ENCODE measurements around the gene SP8. TPM values are rescaled to one million over a fixed set of nuclear protein-coding genes. Genes with fewer than 3 reads are reported as not detected.

The SP8 gene
- total and polyA plus RNA-seq, 9 of the 15 experiments (the other 6 are each of a cell fraction or from before 2014, with no cell fraction given), result 0.04 to 1.2 (median 0.19) TPM

DNA sequence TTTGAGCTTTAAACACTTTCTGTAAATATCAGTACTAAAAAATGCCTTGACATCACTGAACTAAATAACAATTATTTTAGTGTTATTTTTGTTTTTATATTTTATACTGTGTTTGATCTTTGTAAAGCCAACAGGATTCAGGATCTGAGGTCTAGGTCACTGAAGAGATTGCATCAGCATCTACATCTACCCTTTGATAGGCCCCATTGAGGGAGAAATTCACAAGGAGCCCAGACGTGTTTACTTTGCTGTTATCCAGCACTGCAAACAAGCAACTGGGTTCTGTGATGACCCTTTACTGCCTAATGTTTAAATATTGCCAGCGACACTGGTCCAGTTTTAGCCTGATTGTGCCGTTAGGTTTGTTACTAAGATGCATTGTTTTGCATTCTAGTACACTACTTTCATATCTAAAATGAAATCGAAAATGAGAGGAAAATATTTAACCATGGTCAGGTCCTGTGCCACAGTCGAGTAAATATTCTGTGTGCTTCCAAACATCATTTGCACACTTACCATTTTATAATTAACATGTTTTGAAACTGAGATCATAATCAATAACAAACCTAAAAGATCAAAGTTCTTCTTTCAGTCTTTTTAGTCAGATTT is 48.7 kb downstream of the SP8 start:
- no peaks in the 10 kb centered on the region for H3K36me3 ChIP-seq (ENCODE audit: control insufficient read depth, insufficient read depth, low read length)
- no peak overlapping the region for H3K4me3 ChIP-seq
- H3K4me2 ChIP-seq (ENCODE audit: insufficient read depth, low read length), result no peak overlapping the region
- H3K4me1 ChIP-seq (replicated peaks in 1 of 2; ENCODE audit: control insufficient read depth in 2 of 2, insufficient read depth in 2 of 2, low read length in 2 of 2), result no peaks in the 10 kb centered on the region
- H3K27me3 ChIP-seq (ENCODE audit: control insufficient read depth in 2 of 2, insufficient read depth in 2 of 2, low read length in 2 of 2), result no peaks in the 10 kb centered on the region; a peak in 1 of 5 replicates
- H3K9me1 ChIP-seq (ENCODE audit: control insufficient read depth, insufficient read depth, low read length), result no peaks in the 10 kb centered on the region
- CTCF ChIA-PET (ENCODE audit: low intra/inter-chr PET ratio), result interaction anchor here (0.7 kb wide), 1 partner anchor 309 kb away, joined by 5 read pairs; no protein-coding TSS in a partner anchor
- POLR2A ChIA-PET, result interaction anchor here (0.8 kb wide), 1 partner anchor 10 kb away, joined by 4 read pairs; no protein-coding TSS in a partner anchor
- ATAC-seq (no peak), FAIRE-seq (no peak), DNase-seq (ENCODE audit: extremely low read depth in 1 of 4, low spot score in 3 of 4) (no peak)
- H2AFZ ChIP-seq (ENCODE audit: low read depth, low read length), result no peak overlapping the region
- no peak overlapping the region for H3K27ac ChIP-seq (ENCODE audit: extremely low read depth, low read depth, low read length)
- 0% methylated on average over 5 of the region's 5 CpGs for WGBS (ENCODE audit: insufficient coverage, low coverage, missing lambda C conversion rate)
- no TSS peak for BruUV-seq (replicated peaks)
- in situ Hi-C loops (cut with MboI) (no loop called here), intact Hi-C loops (cut with micrococcal nuclease) (no loop called here)
- no peak overlapping the region for H3K9ac ChIP-seq (ENCODE audit: insufficient read depth in 1 of 2, low read depth in 2 of 2, low read length in 2 of 2)
- no peaks in the 10 kb centered on the region for H3K79me2 ChIP-seq (ENCODE audit: control insufficient read depth, insufficient read depth, low read length)
- no peaks in the 10 kb centered on the region for H4K20me1 ChIP-seq (replicated peaks; ENCODE audit: control insufficient read depth, insufficient read depth, low read length)
- TF ChIP-seq ZFP36 (IDR thresholded peaks at IDR 0.05; ENCODE audit: low read depth, low read length, partially characterized antibody) (no peak), FOXJ2 (tag; IDR thresholded peaks at IDR 0.05) (peak; percentile 51; the same call in 1 of the 2 replicates)
- no peaks in the 10 kb centered on the region for H3K9me3 ChIP-seq (replicated peaks; ENCODE audit: control insufficient read depth, insufficient read depth, low read depth, low read length)

DNA sequence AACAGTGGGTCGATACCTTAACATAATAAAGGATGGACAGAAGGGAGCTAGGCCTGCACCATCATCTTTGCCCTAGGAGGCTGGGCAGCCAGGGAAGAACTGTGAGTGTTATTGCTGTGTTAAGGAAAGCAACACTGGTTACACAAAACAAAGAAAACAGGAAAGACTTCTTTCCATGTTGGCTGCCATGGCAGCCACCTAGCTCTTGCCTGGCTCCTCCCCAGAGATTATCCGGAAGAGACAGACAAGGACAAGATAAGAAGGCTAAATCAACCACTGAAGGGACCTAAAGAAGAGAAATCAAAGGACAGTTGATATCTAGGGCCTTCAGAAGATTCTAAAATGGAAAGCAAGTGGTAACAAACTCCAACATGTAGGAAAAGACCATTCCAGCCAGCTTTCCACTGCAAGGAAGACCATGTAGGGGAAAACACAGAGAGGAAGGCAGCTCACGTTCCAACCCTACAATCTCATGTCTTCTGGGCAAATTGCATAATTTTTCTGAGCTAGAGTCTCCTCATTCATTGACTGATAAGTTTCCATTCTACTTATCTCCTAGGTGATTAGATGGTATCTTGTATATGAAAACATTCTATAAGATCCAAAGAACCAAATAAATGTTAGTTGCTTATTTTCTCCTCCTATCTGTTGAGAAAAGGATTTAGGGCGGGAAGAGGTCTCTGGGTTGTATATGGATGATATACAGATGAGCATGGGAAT is 51.2 kb downstream of the SP8 start:
- no TSS peak for BruUV-seq (replicated peaks)
- Histone ChIP-seq H4K20me1 (replicated peaks; ENCODE audit: control insufficient read depth, insufficient read depth, low read length) (no peaks in the 10 kb centered on the region), H3K27me3 (ENCODE audit: control insufficient read depth in 2 of 2, insufficient read depth in 2 of 2, low read length in 2 of 2) (no peaks in the 10 kb centered on the region; a peak in 1 of 5 replicates), H3K9ac (ENCODE audit: insufficient read depth in 1 of 2, low read depth in 2 of 2, low read length in 2 of 2) (no peak overlapping the region), H3K27ac (ENCODE audit: extremely low read depth, low read depth, low read length) (no peak overlapping the region), H3K4me2 (ENCODE audit: insufficient read depth, low read length) (no peak overlapping the region), H3K4me3 (no peak overlapping the region), H3K4me1 (replicated peaks in 1 of 2; ENCODE audit: control insufficient read depth in 2 of 2, insufficient read depth in 2 of 2, low read length in 2 of 2) (no peaks in the 10 kb centered on the region), H3K9me1 (ENCODE audit: control insufficient read depth, insufficient read depth, low read length) (no peaks in the 10 kb centered on the region), H3K79me2 (ENCODE audit: control insufficient read depth, insufficient read depth, low read length) (no peaks in the 10 kb centered on the region), H3K9me3 (replicated peaks; ENCODE audit: control insufficient read depth, insufficient read depth, low read depth, low read length) (no peaks in the 10 kb centered on the region), H2AFZ (ENCODE audit: low read depth, low read length) (no peak overlapping the region), H3K36me3 (ENCODE audit: control insufficient read depth, insufficient read depth, low read length) (no peaks in the 10 kb centered on the region)
- no peak for DNase-seq (ENCODE audit: extremely low read depth in 1 of 4, low spot score in 3 of 4)
- no peak for FAIRE-seq
- intact Hi-C loops (cut with micrococcal nuclease) (no loop called here), in situ Hi-C loops (cut with MboI) (no loop called here)
- WGBS (ENCODE audit: insufficient coverage, low coverage, missing lambda C conversion rate), result 3% methylated on average over 4 of the region's 4 CpGs
- ATAC-seq, result no peak
- TF ChIP-seq ZNF41 (CRISPR knock-in tag; conservative IDR thresholded peaks at IDR 0.05) (no peak), KLF6 (CRISPR knock-in tag; IDR thresholded peaks at IDR 0.05; ENCODE audit: borderline replicate concordance) (no peak), POLR2AphosphoS2 (IDR thresholded peaks at IDR 0.05; ENCODE audit: low read length) (no peak), CTBP1 (IDR thresholded peaks at IDR 0.05; ENCODE audit: borderline replicate concordance) (peak; percentile 20; the same call in 1 of the 2 replicates), MEIS2 (IDR thresholded peaks at IDR 0.05; ENCODE audit: partially characterized antibody) (no peak)
- TF ChIP-seq, protein P1, sequence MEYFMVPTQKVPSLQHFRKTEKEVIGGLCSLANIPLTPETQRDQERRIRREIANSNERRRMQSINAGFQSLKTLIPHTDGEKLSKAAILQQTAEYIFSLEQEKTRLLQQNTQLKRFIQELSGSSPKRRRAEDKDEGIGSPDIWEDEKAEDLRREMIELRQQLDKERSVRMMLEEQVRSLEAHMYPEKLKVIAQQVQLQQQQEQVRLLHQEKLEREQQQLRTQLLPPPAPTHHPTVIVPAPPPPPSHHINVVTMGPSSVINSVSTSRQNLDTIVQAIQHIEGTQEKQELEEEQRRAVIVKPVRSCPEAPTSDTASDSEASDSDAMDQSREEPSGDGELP (CRISPR knock-in tag; IDR thresholded peaks at IDR 0.05; ENCODE audit: borderline replicate concordance), result no peak
- ChIA-PET POLR2A (interaction anchor here (1.0 kb wide), 1 partner anchor 8 kb away, joined by 4 read pairs; no protein-coding TSS in a partner anchor), CTCF (ENCODE audit: low intra/inter-chr PET ratio) (no interaction called here)
